ENCODE measurements around the gene CPEB4.

DNA sequence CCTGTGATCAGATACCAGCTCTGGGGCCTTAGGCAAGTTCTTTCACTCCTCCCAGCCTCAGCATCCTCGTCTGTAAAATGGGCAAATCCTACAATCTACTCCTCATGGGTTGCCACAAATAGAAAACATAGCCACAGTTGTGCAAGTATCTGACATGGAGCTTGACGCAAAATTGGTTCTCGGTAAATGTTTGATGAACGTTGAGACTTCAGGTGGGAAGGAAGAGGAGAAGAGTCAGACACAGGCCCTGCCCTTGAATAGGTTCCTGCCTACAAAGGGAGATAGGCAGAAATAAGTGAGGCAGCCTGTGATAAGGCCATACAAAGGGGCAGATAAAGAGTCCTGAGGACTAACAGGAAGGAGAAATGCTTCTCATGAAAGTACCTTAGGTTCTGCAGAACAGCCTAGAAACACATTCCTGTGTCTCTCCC, 26.1 kb upstream of the CPEB4 start:
- TF ChIP-seq CTCF (IDR thresholded peaks at IDR 0.05; ENCODE audit: control extremely low read depth in 1 of 3, insufficient read depth in 1 of 3, low read depth in 1 of 3, low read length in 3 of 3) (no peak), GTF2F1 (IDR thresholded peaks at IDR 0.05; ENCODE audit: borderline replicate concordance, low read depth, low read length) (no peak), KDM5A (IDR thresholded peaks at IDR 0.05; ENCODE audit: low read length) (no peak), NRF1 (IDR thresholded peaks at IDR 0.05; ENCODE audit: low read depth, low read length) (no peak), FOSL1 (IDR thresholded peaks at IDR 0.05; ENCODE audit: insufficient read depth, low read depth, low read length) (no peak), RAD21 (IDR thresholded peaks at IDR 0.05 in 1 of 2, conservative IDR thresholded peaks at IDR 0.05 in 1 of 2; ENCODE audit: low read depth in 2 of 2, low read length in 2 of 2) (no peak), TEAD4 (IDR thresholded peaks at IDR 0.05; ENCODE audit: low read depth, low read length) (no peak), POLR2A (IDR thresholded peaks at IDR 0.05; ENCODE audit: control extremely low read depth in 1 of 2, low read depth in 2 of 2, low read length in 2 of 2) (no peak), SP1 (IDR thresholded peaks at IDR 0.05; ENCODE audit: low read depth, low read length) (no peak)

Data from H1 (cell line).